LoVo (cell line): ENCODE data around the gene SRGAP2B.
"Not testable (repeated sequence)": the region's sequence is repeated elsewhere in the genome, so short reads cannot be mapped to it uniquely, and the experiment has no call there.

Experiments
- DNase-seq: peaks from one replicate; pipeline ENCODE4 v3.0.0-alpha.2; 2016; ENCODE audit warnings: low spot score

SRGAP2B gene

DNA sequence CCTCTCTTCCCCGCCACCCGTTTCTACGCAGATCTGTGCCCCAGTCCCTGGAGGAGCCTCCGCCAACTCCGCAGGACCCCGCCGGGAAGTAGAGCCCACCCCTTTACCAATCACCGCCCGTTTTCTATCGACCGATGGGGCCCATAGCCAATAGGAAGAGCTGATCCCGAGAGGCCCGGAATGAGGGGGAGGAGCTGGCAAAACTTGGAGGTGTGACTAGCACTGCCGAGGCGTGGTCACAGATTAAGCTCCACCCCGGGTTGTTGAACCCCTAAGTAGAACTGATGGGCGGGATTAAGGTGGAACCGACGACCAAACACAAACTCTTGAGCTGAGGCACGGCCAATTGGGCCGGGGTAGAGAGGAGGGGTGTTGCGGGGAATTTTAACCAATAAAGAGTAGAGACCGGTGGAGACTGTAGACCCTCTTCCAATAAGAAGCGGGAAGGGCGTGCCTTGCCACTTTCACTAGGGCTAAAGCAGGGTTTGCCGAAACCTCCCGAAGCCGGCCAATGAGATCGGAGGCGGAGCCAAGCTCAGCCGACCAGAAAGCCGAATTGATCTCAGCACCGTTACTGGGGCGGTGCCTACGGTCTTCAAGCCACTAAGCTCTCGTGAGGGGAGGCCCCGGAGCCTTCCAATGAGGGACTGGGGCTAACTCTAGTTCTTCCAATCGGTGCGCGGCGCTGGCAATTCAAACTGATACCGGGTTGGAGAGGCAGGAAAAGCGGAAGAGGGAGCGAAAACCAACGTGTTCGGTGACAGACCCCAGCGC is at the start of gene SRGAP2B, which contains the start of gene FAM72D:
Gene SRGAP2B, minus strand, starts transcription at position 45 of the 774 bp plus-strand sequence. CDS start 2,427 bp downstream, outside the sequence.
Gene FAM72D, plus strand, starts transcription at position 691 of the 774 bp plus-strand sequence. CDS start 874 bp downstream, outside the sequence.
- not testable (repeated sequence) for DNase-seq

DNA sequence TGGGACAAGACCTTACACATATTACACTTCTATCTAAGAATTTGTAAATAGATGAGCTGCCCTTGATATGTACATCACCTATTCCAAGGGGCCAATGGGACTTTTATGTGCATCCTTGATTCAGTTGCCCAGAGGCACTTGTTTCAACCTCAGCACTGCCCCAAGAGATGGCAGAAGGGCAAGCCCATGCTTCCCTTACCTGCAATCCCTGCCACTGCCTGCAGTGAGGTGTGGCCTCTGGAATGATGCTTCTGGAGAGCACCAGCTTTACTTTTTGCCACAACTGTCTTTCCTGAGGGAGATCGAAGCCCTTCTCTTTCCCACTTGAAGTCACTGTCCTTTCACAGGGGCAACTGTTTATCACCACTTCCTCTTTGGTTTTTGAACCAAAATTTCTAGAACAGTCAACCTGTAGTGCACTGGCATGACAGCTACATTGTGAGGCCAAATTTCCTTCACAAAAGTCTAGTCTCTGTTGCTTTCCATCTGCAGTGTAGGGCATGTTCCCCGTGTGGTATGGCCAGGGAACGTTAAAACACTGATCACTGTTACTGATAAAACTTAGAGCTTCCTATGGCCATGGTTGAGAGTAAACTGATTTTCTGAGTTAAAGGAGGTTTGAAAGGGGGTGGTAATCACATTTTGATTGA is 49.3 kb upstream of the SRGAP2B start:
- DNase-seq: not testable (repeated sequence)

DNA sequence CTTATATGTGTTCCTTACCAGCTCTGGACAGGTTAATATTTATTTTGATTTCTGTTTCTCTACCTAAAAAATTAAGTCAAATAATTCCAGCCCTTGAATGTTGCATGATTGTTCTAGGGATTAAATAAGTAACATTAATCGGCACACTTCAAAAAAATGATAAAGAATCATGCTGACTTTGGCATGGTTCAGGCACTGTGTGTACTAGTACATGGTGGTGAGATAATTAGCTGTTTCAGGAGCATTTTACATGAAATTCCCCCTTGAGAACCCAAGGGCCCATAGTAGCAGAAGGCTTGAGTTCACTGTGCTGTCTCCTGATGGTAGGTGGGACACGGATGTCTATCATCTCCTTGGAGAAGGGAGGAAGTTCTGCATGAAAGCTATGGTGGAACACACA is 45.4 kb upstream of the SRGAP2B start:
- DNase-seq: not testable (repeated sequence)

DNA sequence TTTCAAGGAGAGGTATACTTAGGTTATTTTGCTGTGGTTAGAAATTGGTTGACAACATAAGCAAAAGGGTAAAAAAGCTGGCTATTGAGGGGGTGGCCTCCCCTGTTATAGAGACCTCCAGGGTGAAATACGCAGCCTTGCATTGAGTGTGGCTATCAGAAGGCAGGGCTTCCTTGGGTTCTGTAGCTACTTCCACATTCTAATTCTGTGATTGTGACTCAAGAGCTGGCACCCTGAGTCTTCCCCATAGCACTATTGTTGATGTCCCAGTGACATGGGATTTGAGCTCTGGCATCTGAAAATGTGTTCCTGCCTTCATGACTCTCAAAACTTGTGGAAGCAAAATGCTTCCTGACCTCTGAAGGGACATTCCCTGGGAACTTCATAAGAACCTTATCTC is 39.3 kb upstream of the SRGAP2B start:
- not testable (repeated sequence) for DNase-seq

DNA sequence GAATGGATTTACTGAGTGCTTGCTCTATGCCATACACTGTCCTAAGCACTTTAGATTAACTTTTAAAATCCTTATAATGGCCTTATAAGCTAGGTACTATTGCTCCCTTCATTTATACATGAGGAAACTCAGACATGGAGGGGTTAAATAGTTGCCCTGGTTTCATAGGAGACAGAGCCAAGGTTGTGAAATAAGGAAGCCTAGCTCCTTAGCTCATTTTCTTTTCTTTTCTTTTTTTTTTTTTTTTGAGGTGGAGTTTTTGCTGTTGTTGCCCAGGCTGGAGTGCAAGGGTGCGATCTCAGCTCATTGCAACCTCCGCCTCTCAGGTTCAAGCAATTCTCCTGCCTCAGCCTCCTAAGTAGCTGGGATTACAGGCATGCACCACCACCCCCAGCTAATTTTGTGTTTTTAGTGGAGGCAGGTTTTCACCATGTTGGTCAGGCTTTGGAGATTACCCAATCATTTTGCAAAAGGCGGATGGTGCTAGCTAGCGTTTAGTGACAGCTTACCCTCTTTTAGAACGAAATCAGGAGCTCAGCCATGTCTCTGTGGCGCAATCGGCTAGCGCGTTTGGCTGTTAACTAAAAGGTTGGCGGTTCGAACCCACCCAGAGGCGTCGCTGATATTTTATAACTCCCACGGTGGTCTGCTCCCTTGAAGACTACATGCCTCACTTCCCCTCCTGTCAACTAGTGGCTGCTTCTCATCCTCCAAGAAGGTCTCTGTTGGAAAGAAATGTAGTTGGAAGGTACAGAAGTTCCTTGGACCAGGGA is 33.8 kb upstream of the SRGAP2B start:
- DNase-seq: not testable (repeated sequence)

DNA sequence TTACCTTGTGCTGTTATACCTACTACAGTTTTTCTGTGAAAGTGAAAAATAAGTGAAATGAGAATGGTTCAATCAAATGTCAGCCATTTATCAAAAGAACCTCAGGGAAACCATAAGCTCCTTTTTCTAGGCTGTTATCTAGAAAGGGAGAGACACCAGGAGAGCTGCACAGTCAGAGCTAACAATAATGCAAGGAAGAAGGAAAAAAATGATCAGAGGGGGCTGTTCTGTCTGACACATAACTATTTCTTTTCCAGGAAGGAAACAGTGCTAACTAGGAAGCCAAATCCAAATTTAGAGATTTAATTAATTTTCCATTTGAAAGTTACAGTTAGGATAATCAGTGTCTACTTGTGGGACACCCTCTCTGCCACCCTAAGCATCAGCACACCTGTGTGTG is 32.0 kb upstream of the SRGAP2B start:
- not testable (repeated sequence) for DNase-seq

DNA sequence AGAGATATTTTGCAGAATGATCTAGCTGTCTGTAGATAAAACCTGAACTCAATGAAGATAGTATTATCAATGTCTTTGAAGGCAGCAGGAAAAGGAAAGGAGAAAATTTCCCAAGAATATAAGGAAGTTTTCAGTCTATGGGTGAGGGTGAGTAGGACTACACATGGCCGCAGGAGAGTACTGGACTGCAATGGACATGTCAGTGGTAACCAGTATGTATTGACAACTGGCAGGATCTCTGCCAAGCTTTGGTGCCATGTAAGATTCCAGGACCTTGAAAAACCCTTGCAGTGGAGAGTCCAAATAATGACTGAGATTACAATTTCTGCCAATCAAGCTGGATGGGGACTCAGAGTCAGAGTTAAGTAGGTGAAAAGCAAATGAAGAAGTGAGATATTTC is 30.0 kb upstream of the SRGAP2B start:
- not testable (repeated sequence) for DNase-seq

DNA sequence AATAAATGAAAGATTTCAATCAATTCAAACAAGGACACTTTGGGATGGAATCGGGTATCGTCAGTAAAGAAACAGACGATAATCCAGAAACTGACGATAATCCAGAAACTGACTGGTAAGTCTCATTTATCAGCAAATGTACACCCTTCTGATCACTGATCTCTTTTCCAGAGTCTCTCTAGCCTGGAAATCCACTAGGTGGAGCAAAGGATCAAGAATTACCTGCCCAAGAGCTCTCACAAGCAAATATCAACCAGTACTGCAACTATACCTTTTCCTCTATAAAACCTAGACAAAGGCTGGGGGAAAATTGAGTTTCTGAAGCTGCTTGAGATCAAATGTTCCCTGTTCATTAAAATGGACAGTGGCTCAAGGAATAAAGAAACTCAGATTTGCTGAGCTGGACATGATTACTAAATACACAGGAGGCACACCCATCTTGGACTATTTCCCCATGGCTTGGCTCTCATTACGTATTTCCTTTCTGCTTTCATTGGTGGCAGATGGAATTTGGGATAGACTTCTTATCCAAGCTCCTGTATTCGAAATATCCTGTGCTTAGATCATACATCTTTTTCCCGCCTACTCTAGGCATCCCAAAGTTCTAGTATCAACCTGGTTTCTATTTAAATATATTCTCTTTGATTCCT is 29.0 kb upstream of the SRGAP2B start:
- DNase-seq: not testable (repeated sequence)

DNA sequence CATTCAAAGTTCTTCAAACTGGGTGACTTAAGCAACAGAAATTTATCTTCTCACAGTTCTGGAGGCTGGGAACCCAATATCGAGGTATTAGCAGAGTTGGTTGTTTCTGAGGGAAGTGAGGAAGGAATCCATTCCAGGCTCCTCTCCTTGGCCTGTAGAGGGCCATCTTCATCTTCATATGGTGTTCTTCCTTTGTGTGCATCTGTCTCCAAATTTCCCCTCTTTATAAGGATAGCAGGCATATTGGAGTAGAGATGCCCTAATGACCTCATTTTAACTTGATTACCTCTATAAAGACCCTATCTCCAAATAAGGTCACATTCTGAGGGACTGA is 27.9 kb upstream of the SRGAP2B start:
- not testable (repeated sequence) for DNase-seq

DNA sequence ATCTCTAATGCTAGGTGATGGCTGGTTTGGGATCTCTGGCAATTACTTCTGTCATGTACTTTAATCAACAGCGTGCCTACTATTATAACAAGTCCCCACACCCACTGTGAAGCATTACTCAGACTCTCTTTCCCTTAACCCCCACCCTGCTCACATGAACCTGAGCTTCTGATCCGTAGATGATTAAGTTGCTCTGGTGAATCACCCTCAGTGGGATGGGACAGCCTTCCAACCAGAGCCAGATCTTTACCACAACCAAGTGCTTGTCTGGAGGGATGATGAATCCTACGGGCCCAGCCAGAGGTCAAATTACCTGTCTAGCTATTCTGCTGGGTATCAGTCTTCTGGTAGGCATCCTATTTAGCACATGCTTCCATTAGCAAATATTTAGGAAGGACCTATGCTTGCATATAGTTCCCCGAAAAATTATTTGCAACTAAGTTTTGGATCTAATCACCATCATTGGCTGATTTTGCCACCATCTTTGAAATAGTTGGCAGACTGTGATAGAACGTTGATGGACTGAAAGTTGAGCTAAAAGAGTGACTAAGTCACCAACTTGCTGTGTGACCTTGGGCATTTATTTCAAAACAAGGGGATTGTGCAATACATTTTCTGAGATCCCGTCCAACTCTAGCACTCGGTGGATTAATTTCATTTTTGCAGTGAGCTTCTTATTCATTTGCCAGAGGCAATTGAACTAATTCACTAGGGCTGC is 27.4 kb upstream of the SRGAP2B start:
- DNase-seq: not testable (repeated sequence)

DNA sequence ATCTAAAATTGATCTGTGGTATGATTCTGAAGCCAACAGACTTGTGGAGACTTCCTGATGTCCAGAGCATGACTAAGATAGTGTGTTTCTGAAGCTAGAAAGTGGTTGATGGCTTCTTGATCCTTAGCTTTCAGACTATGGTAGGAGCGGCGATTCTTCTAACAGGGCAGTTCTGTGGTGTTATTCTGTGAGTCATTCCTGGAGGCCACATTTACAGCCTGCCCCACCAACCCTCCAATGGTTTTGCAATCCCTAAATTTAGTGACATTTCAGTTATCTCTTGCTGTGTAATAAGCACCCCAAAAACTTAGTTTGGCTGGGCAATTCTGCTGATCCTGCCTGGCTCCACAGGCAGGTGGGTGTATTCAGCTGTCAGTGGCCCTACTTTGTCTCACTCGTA is 24.7 kb upstream of the SRGAP2B start:
- not testable (repeated sequence) for DNase-seq

DNA sequence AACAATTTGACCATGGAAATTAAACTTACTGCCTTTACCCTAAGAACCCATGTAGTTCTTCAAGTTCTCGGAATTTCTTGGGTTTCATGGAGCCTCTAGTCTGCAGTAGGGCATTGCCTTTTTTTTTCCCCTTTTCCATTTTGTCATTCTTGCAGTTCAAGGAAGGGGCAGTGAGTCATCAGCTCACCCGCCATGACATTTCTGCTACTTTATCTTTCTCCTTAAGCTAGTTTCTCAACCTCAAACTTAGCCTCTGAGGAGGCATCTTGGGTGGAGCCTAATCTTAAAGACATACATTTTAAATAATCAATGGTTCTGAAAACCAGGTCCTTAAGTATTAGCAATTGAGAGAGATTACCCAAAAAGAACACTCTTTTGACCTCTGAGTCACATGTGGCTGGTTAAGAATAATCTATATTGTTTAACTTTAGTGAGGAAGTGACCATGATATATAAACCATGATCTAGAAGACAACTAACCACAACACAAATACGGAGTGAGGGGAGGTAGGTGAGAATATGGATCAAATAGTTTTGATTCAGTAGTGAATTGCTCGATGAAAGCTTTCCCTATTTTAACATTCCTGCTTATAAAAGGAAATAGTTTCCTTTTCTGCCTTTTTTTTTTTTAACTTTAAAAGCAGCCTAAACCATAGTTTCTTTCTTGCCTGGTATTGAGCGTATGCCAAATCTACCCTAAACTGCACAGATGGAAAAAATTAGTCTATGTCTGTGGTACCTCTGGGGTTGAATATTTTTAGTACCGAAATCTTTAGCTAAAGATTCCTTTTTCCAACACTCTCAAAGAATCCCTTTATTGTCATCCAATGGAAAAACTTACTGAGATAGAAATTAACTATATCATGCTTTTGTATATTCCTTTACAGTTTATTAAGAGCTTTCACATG is 20.7 kb upstream of the SRGAP2B start:
- not testable (repeated sequence) for DNase-seq

DNA sequence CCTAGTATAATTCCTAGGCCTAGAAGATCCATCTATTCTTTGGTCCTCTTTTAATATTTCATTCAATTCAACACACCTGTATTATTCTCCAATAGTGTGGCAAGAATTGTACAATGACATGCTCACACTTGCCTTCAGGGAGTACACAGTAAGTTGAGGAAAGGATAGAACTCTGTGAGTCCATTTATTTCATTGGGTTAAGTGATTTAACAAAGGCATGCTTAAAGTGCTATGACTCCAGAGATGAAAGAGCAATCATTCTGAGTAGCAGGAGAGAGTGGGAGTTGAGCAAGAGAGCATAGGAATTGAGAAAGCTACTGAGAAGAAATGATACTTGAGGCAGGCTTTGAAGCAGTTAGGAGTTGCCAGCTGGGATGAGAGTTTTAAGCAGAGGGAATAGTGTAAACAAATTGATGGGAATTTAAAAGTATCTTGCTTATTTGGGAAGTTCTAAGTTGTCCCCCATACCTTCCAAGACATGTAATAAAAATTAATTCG is 19.5 kb upstream of the SRGAP2B start:
- not testable (repeated sequence) for DNase-seq

DNA sequence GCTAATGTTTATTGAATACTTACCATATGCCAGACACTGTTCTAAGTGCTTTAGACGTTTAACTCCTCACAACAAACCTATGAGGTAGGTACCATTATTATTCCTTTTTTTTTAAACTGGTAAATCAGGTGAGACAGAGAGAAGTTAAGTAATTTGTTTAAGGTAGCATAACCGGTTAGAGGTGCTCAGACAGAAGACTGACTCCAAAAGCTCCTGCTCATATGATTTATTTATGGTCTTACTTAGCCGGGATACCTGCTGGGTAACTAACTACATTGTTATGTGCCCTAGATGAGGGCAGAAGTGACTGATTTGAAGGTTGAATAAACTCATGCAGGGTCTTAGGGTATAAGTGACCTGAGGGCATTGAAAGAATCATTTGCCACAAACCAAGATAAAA is 17.6 kb upstream of the SRGAP2B start:
- DNase-seq: not testable (repeated sequence)

DNA sequence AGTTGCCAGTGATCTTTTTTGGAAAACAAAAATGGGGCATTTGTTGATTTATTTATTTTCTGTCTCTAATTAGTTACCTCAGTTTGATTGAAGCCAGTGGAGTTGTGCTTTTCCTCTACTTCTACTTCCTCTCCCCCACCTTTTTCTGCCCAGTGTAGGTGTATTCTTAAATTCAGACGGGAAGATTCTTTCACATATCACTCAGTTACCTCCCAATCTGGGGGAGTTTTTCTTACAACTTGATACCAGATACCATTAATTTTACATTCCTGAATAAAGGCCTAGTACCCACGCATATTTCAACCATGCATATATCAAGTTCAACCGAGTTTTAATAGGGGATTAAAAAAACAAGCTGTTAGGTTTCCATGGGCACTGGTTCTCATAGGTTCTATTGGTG is 16.5 kb upstream of the SRGAP2B start:
- not testable (repeated sequence) for DNase-seq

DNA sequence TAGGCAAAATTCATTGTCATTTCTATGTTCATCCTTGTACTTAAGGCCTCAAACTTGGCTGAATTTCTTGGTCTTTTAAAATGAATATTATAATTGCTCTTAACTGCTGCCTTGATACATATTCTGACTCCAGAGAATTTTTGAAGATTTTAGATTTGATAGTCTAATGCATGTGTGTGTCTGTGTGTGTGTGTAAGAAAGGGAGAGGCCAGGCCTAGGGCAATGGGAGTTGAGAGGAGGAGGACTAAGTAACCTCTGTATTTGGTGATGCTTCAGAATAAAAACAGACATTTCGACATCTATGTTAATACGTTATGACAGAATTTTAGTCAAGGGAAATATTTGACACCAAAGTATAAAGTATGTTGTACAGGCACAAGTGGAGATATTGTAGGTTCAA is 8.2 kb upstream of the SRGAP2B start:
- not testable (repeated sequence) for DNase-seq

DNA sequence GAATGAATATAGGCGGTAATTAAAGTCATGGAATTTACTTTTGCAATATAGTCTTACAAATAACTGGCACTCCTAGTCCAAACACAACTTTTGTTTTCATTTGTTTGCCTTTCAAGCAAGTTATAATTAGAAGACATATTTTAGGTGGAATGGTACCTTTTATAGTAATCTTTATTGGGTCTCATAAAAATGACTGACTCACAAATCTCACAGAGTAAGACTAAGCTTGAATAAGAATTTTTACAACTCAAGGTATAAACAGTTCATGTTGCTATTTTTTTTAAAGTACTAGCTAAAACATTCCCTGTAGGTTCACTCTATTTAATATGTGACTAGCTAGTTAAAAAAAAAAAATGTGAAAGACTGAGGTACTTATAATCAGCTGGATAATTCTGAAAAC is 6.6 kb upstream of the SRGAP2B start:
- DNase-seq: not testable (repeated sequence)

DNA sequence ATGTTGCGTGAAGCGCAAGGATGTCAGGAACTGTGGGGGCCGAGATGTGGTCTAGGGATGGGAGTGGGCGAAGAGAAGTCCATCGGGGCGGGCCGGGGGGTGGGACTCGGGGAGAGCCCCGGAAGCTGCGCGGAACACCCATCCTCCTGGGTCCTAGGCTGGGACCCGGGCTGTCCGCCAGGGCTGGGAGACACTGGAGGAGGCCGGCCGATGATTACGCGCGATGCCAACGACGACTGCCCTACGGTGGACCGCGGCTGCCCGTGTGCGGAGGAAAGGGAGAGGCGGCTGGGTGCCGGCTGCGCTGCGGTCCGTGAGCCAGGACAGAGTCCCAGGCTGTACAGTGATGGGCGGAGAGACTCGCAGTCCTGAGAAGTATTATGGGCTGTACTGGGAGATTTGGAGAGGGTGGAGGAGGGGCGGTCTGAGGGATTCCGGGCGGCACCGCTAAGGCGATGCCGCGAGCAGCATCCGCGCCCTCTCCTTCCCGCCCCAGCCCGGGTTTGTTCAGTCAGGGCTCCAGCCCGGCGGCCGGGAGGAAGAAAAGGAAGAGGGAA is 395 bp downstream of the SRGAP2B start:
- not testable (repeated sequence) for DNase-seq

DNA sequence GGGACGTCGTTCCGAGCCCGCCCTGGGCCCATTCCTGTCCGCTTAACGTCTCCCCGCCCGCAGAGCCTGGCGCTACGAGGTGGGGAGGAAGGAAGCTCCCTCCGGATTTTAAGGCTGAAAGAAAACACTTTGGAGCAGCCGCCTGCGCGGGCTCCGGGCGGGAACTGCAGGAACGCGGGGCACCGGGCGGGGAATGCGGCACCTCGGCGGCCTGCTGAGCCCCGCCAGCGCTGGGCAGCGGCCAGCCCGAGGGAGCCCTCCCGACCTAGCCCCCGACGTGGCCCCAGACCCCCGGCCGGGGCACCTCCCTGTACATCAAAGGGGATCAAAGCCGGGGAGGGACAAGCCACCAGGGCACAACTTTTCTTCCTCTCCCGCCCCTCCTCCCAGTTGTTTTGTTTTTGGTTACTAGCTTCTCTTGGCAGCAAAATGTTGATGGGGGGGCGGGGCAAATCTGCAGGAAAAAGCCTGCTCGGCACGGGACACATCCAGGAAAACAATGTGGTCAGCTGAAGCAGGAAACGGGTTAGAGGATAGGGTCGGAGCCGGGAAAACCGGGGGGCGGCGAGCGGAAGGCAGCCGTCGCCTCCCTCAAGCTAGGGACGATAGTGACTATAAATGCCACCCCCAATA is 1.5 kb downstream of the SRGAP2B start:
- not testable (repeated sequence) for DNase-seq
